Right lobe of liver (tissue), 6 donors: ENCODE measurements around the gene CACNA2D2. TPM values are rescaled to one million over a fixed set of nuclear protein-coding genes. Genes with fewer than 3 reads are reported as not detected.

ENCODE experiments used
- ATAC-seq, 4 donors: fragments of 200-7000 bp; cut with Tn5 transposase; one replicate each; pipeline ENCODE4 v1.9.1; 2020; ENCODE audit warnings: mild to moderate bottlenecking in 4 of 4, moderate library complexity in 4 of 4
- DNase-seq, 3 donors: peaks; one replicate each; pipeline ENCODE4 v3.0.0-alpha.2; 2020
- H3K27ac ChIP-seq, 3 donors: fragments of 200-600 bp; one replicate each; pipeline ENCODE4 v1.8.0; 2022
- H3K27me3 ChIP-seq, 2 donors: fragments of 200-600 bp; one replicate each; pipeline ENCODE4 v1.8.0; 2022
- H3K36me3 ChIP-seq, 4 donors: fragments of 200-600 bp; sonication (generic) in 1 of 4; one replicate each; pipeline versions ENCODE4 v1.5.1 to v1.8.0; 2017 to 2022; ENCODE audit warnings: control low read depth in 1 of 4
- H3K4me1 ChIP-seq, 4 donors: fragments of 200-600 bp; sonication (generic) in 1 of 4; one replicate each; pipeline versions ENCODE4 v1.5.1 to v1.8.0; 2017 to 2022; ENCODE audit warnings: control low read depth in 1 of 4
- H3K4me3 ChIP-seq, 3 donors: fragments of 200-600 bp; one replicate each; pipeline ENCODE4 v1.8.0; 2022
- H3K9me3 ChIP-seq, 4 donors: fragments of 200-600 bp; sonication (generic) in 1 of 4; one replicate each; pipeline versions ENCODE4 v1.5.1 to v1.8.0; 2017 to 2022; ENCODE audit warnings: control low read depth in 1 of 4
- CTCF ChIP-seq, 4 donors: fragments of 200-600 bp in 3 of 4; fragments of 450-650 bp in 1 of 4; IDR thresholded peaks; one replicate each; pipeline versions ENCODE4 v1.5.1 to v1.8.0; 2016 to 2022; ENCODE audit warnings: antibody characterized with exemption in 4 of 4, mild to moderate bottlenecking in 2 of 4
- POLR2A ChIP-seq: fragments of 450-650 bp; IDR thresholded peaks from one replicate; pipeline ENCODE4 v1.6.1; 2017; ENCODE audit warnings: antibody characterized with exemption, mild to moderate bottlenecking
- WGBS: methylation state at CpG from one replicate; pipeline ENCODE4 v1.1.6; 2018; ENCODE audit warnings: low coverage, low lambda C conversion rate; ENCODE audit not compliant: insufficient coverage; ENCODE audit errors: missing lambda C conversion rate; 5-methylcytosine and 5-hydroxymethylcytosine counted together
- intact Hi-C, 2 donors: fragments of 100-400 bp; cut with DNase I; formaldehyde crosslinking; loops; one replicate each; pipeline versions ENCODE4 v1.11.2 to v1.14.1; 2022
- total RNA-seq, 6 experiments: library from RNA; depleted of rRNA in 2 of 6; stranded (reverse); fragments of >200 nt in 2 of 6; fragmentation: NEBNext Ultra II Directional in 3 of 6; extraction: Animal tissue kit (Norgen Biotek cat#: 25700) in 3 of 6; gene quantifications; one replicate each; pipeline versions ENCODE4 v1.1.0 to v1.2.4, GENCODE V29; 2016 to 2023
- donor health status: DM: no; HTN: yes; CAD: no.
- donor health status: DM: no; HTN: no; CAD: no.
- donor health status: DM: no; HTN: no; CAD: no.
- donor health status: DM: no; HTN: yes; CAD: no.
- donor health status: DM: no; HTN: yes; CAD: no.

CACNA2D2 gene
- total RNA-seq, 6 experiments from 2014 or later, result 0.06 to 0.39 (median 0.26) TPM; not detected in 1

- Histone ChIP-seq H3K4me3 (peak overlapping the region; percentile 74 to 78 (median 74)), H3K27me3 (no peaks in the 10 kb centered on the region), H3K27ac (peak overlapping the region; percentile 90 to 92 (median 91)), H3K4me1 (peaks cover 0 to 34% (median 10%) of the 10 kb centered on the region in 4 donors), H3K36me3 (peaks cover 0 to 26% (median 5%) of the 10 kb centered on the region in 4 donors), H3K9me3 (no peaks in the 10 kb centered on the region)
- no peak for TF ChIP-seq POLR2A
- no peak for TF ChIP-seq CTCF (IDR thresholded peaks at IDR 0.05)
- no peak for ATAC-seq
- WGBS, result 2% methylated on average over 5 of the region's 7 CpGs
- no peak for DNase-seq
- intact Hi-C loops, result no loop called here
Measured at GRCh38 chr3:50350213-50350526, 153.3 kb downstream of the CACNA2D2 start.

- ATAC-seq (peak; percentile 7 to 29 (median 26)), DNase-seq (peak in 2 of 3 donors; percentile 72 to 75)
- no peak overlapping the region for H3K27ac ChIP-seq
- TF ChIP-seq POLR2A (no peak), CTCF (IDR thresholded peaks at IDR 0.05) (peak; percentile 43 to 65 (median 56))
- 0% methylated on average over 10 of the region's 14 CpGs for WGBS
- H3K9me3 ChIP-seq, result no peaks in the 10 kb centered on the region
- intact Hi-C loops, result loop anchor here (10.0 kb wide), 2 partner anchors 198 to 208 kb away; no protein-coding TSS in a partner anchor
- H3K36me3 ChIP-seq, result peaks cover 0 to 5% (median 0%) of the 10 kb centered on the region in 4 donors
- H3K4me3 ChIP-seq, result no peak overlapping the region
- H3K27me3 ChIP-seq, result no peaks in the 10 kb centered on the region
- peaks cover 0 to 31% (median 7%) of the 10 kb centered on the region in 4 donors for H3K4me1 ChIP-seq
Measured at GRCh38 chr3:50347187-50347813, 156.1 kb downstream of the CACNA2D2 start.

DNA sequence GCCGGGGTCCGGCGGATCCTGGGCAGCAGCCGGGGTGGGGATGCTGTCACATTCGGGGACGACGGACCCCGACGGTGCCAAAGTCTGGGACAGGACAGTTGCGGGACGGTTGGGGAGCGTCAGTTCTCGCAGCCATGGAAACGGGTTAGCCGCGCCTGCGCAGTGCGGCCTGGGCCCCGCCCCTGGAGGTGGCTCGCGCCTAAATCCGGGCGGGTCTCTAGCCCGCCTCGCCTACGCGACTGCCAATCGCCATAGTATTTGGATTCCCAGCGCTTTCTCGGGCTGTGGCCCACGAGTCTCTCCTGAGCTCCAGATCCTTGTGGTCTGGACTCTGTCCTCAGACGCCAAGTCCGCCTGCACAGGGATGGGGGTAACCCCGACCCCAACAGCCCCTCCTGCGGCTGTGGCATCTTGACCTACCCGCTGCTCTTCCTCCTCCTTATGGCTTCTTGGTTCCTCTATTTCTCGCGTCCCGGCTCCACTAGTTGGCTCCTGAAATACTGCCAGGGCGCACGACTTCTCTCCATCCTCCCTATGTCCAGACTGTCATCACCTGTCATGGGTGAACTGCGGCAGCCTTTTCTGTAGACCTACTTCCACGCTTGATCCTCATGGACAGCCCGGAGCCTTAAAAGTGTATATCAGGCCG lies 157.7 kb downstream of the CACNA2D2 start, which contains the start of gene ZMYND10:
ZMYND10 (minus strand) TSS at position 147 of the 649 bp plus-strand sequence. CDS start 153 bp downstream, outside the sequence.
- Histone ChIP-seq H3K27me3 (no peaks in the 10 kb centered on the region), H3K36me3 (peaks cover 0 to 5% (median 0%) of the 10 kb centered on the region in 4 donors), H3K27ac (no peak within 1 kb of the TSS), H3K4me3 (peak within 1 kb of the TSS in 1 of 3 donors; percentile 27), H3K9me3 (no peaks in the 10 kb centered on the region), H3K4me1 (peaks cover 0 to 21% (median 3%) of the 10 kb centered on the region in 4 donors)
- intact Hi-C loops, result loop anchor here (10.0 kb wide), 2 partner anchors 199 to 209 kb away; no protein-coding TSS in a partner anchor
- ATAC-seq (peak; percentile 5 to 40 (median 18)), DNase-seq (peak; percentile 71 to 76 (median 74))
- WGBS, result 29% methylated on average over 17 of the region's 45 CpGs
- TF ChIP-seq CTCF (IDR thresholded peaks at IDR 0.05) (no peak), POLR2A (no peak)

DNA sequence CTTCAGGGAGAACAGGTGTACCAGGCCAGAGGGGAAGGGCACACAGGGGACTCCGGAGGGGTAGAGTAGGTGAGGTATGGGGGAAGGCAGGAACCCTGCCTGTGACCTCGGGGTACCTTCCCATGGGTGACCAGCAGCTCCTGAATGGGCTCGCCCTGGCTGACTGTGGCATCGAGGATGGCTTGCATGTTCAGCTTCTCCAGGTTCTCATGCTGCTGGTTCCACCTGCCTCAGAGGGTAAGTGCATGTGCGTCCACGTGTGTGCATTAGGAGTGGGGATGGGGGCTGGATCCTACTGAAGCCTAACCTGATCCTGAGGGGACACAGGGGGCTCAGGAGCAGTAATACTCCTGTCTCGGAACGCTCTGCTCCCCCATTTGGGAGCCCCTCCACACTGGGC lies 158.4 kb downstream of the CACNA2D2 start:
- no peaks in the 10 kb centered on the region for H3K9me3 ChIP-seq
- no peak for DNase-seq
- TF ChIP-seq POLR2A (no peak), CTCF (IDR thresholded peaks at IDR 0.05) (no peak)
- no peaks in the 10 kb centered on the region for H3K27me3 ChIP-seq
- ATAC-seq, result no peak
- intact Hi-C loops, result loop anchor here (10.0 kb wide), 2 partner anchors 200 to 210 kb away; no protein-coding TSS in a partner anchor
- H3K36me3 ChIP-seq, result peaks cover 0 to 5% (median 0%) of the 10 kb centered on the region in 4 donors
- H3K4me3 ChIP-seq, result peak overlapping the region in 1 of 3 donors; percentile 27
- H3K4me1 ChIP-seq, result peaks cover 0 to 19% (median 3%) of the 10 kb centered on the region in 4 donors
- WGBS, result 82% methylated on average over 3 of the region's 8 CpGs
- H3K27ac ChIP-seq, result no peak overlapping the region
